SK-N-SH (cell line): ENCODE data around the gene ARHGAP45.

Experiments
- CHD2 ChIP-seq: fragments of 150-350 bp; IDR thresholded peaks from 2 replicates; pipeline ENCODE4 v1.6.1; 2018; ENCODE audit warnings: low read length; ENCODE audit not compliant: partially characterized antibody
- ELF1 ChIP-seq: IDR thresholded peaks from 2 replicates; pipeline ENCODE4 v1.4.0; 2012
- EZH2phosphoT487 ChIP-seq: fragments of 200-600 bp; sonication (generic); IDR thresholded peaks from 2 replicates; pipeline ENCODE4 v1.6.1; 2017; ENCODE audit warnings: low read depth, mixed run types, mild to moderate bottlenecking, antibody characterized with exemption, moderate library complexity, borderline replicate concordance
- FOSL2 ChIP-seq: IDR thresholded peaks from 2 replicates; pipeline ENCODE4 v1.4.0; 2012; ENCODE audit warnings: low read depth, mild to moderate bottlenecking, moderate library complexity, borderline replicate concordance
- TF ChIP-seq, protein P1 (sequence below): fragments of 200-600 bp; sonication (generic); IDR thresholded peaks from 2 replicates; pipeline ENCODE4 v1.6.1; 2017; ENCODE audit warnings: antibody characterized with exemption, mild to moderate bottlenecking, moderate library complexity

DNA sequence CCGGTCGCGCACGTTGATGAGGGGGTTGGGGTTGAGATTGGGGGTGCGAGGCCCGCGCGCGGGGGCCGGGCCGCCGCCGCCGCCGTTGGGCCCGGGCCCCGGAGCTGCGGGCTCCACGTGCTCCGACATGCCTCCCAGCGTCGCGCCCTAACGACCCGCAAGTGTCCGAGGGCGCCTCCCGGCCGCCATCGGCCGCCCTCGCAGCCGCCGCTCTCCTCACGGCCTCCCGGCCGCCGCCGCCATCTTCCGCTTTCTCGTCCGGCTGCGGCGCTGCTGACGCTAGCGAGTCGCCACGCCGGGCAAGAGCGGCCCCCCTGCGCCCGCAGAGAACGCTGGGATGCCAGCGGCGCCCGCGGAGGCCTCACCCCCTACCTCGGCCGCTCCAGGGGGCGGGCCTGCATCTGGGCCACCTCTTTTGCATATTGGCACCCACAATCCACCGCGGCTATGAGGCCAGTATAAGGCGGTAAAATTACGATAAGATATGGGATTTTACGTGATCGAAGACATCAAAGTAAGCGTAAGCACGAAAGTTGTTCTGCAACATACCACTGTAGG is 46.0 kb upstream of the ARHGAP45 start, which contains the start of gene TMEM259:
- TF ChIP-seq FOSL2 (no peak), CHD2 (no peak), ELF1 (no peak), EZH2phosphoT487 (no peak)
- TF ChIP-seq, protein P1, sequence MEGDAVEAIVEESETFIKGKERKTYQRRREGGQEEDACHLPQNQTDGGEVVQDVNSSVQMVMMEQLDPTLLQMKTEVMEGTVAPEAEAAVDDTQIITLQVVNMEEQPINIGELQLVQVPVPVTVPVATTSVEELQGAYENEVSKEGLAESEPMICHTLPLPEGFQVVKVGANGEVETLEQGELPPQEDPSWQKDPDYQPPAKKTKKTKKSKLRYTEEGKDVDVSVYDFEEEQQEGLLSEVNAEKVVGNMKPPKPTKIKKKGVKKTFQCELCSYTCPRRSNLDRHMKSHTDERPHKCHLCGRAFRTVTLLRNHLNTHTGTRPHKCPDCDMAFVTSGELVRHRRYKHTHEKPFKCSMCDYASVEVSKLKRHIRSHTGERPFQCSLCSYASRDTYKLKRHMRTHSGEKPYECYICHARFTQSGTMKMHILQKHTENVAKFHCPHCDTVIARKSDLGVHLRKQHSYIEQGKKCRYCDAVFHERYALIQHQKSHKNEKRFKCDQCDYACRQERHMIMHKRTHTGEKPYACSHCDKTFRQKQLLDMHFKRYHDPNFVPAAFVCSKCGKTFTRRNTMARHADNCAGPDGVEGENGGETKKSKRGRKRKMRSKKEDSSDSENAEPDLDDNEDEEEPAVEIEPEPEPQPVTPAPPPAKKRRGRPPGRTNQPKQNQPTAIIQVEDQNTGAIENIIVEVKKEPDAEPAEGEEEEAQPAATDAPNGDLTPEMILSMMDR = no peak
